K562 (cell line): ENCODE measurements around the gene SLC7A8. TPM values are rescaled to one million over a fixed set of nuclear protein-coding genes. Genes with fewer than 3 reads are reported as not detected.

ENCODE experiments used
- ESRRA ChIP-seq: fragments of 450-650 bp; IDR thresholded peaks from 2 replicates; pipeline ENCODE4 v1.6.1; 2014; ENCODE audit warnings: low read depth, mild to moderate bottlenecking, moderate library complexity, borderline replicate concordance
- ETV1 ChIP-seq: fragments of 450-650 bp; conservative IDR thresholded peaks from 2 replicates; pipeline ENCODE4 v1.6.1; 2016; ENCODE audit warnings: missing genetic modification characterization, control low read depth, low read depth, missing compliant biosample characterization
- HEY1 ChIP-seq: fragments of 250-450 bp; sonication (Bioruptor Pico); IDR thresholded peaks from 2 replicates; pipeline ENCODE4 v1.5.0; 2020; ENCODE audit warnings: mild to moderate bottlenecking, moderate library complexity, borderline replicate concordance
- KDM4B ChIP-seq, 2 experiments: fragments of 450-650 bp in 1 of 2; sonication (generic) in 1 of 2; IDR thresholded peaks; 2 replicates each; pipeline ENCODE4 v1.6.1; 2016 to 2017; ENCODE audit warnings: borderline replicate concordance in 2 of 2, antibody characterized with exemption in 1 of 2, low read depth in 1 of 2, mild to moderate bottlenecking in 1 of 2
- LCOR ChIP-seq: sonication (generic); formaldehyde crosslinking; IDR thresholded peaks from 2 replicates; pipeline ENCODE4 v1.8.0; 2022; ENCODE audit warnings: mild to moderate bottlenecking, missing genetic modification reagents
- MTA2 ChIP-seq: fragments of 450-650 bp; IDR thresholded peaks from 2 replicates; pipeline ENCODE4 v1.6.1; 2016; ENCODE audit warnings: low read depth
- NCOA2 ChIP-seq, 2 experiments: fragments of 450-650 bp; IDR thresholded peaks; 2 replicates each; pipeline ENCODE4 v1.6.1; 2018; ENCODE audit warnings: mild to moderate bottlenecking in 2 of 2, moderate library complexity in 1 of 2; ENCODE audit not compliant: partially characterized antibody in 2 of 2
- POLR2A ChIP-seq: fragments of 450-650 bp; conservative IDR thresholded peaks from 2 replicates; pipeline ENCODE4 v1.6.1; 2016
- RBM17 ChIP-seq: fragments of 200-400 bp; formaldehyde crosslinking; IDR thresholded peaks from 2 replicates; pipeline ENCODE4 v1.6.1; 2017; ENCODE audit warnings: low read depth, mild to moderate bottlenecking, low read length, borderline replicate concordance
- RFX5 ChIP-seq: IDR thresholded peaks from 2 replicates; pipeline ENCODE4 v1.6.1; 2011; ENCODE audit warnings: low read depth, mild to moderate bottlenecking, improper control_type of control experiment, low read length
- RFX7 ChIP-seq: fragments of 250-450 bp; sonication (Bioruptor Pico); IDR thresholded peaks from 2 replicates; pipeline ENCODE4 v1.5.1; 2021; ENCODE audit warnings: mild to moderate bottlenecking
- SMAD1 ChIP-seq: fragments of 150-350 bp; IDR thresholded peaks from 2 replicates; pipeline ENCODE4 v1.6.1; 2014; ENCODE audit warnings: low read length, low read depth; ENCODE audit not compliant: partially characterized antibody
- SNIP1 ChIP-seq: fragments of 450-650 bp; IDR thresholded peaks from 2 replicates; pipeline ENCODE4 v1.7.1; 2017; ENCODE audit warnings: low read depth, mild to moderate bottlenecking
- TAF15 ChIP-seq: fragments of 200-400 bp; formaldehyde crosslinking; IDR thresholded peaks from 2 replicates; pipeline ENCODE4 v1.6.1; 2017; ENCODE audit warnings: mild to moderate bottlenecking, low read depth, low read length, moderate library complexity
- TBL1XR1 ChIP-seq, 2 experiments: IDR thresholded peaks; 2 replicates each; pipeline ENCODE4 v1.6.1; 2012; ENCODE audit warnings: improper control_type of control experiment in 2 of 2, low read length in 2 of 2, mild to moderate bottlenecking in 1 of 2
- TCF3 ChIP-seq: sonication (generic); formaldehyde crosslinking; IDR thresholded peaks from 2 replicates; pipeline ENCODE4 v1.4.0; 2020; ENCODE audit warnings: mild to moderate bottlenecking, missing genetic modification reagents
- USF2 ChIP-seq: sonication (generic); formaldehyde crosslinking; IDR thresholded peaks from 2 replicates; pipeline ENCODE4 v1.5.0; 2020; ENCODE audit warnings: missing genetic modification reagents
- ZFP36 ChIP-seq: fragments of 150-350 bp; IDR thresholded peaks from 2 replicates; pipeline ENCODE4 v1.6.1; 2018; ENCODE audit warnings: low read length, low read depth; ENCODE audit not compliant: partially characterized antibody
- ZKSCAN1 ChIP-seq: fragments of 150-350 bp; IDR thresholded peaks from 2 replicates; pipeline ENCODE4 v1.6.1; 2016; ENCODE audit warnings: low read depth, low read length
- ZNF121 ChIP-seq: sonication (generic); formaldehyde crosslinking; conservative IDR thresholded peaks from 2 replicates; pipeline ENCODE4 v1.8.0; 2022; ENCODE audit warnings: missing genetic modification reagents
- ZNF217 ChIP-seq: sonication (generic); formaldehyde crosslinking; IDR thresholded peaks from 2 replicates; pipeline ENCODE4 v1.8.0; 2022; ENCODE audit warnings: mild to moderate bottlenecking, missing genetic modification reagents
- ZNF3 ChIP-seq: fragments of 250-450 bp; sonication (Bioruptor Pico); IDR thresholded peaks from 2 replicates; pipeline ENCODE4 v1.5.0; 2021; ENCODE audit warnings: mild to moderate bottlenecking, moderate library complexity
- ZNF518B ChIP-seq: fragments of 250-450 bp; sonication (Bioruptor Pico); IDR thresholded peaks from 2 replicates; pipeline ENCODE4 v1.5.0; 2021; ENCODE audit warnings: mild to moderate bottlenecking, moderate library complexity
- ZNF57 ChIP-seq: fragments of 450-650 bp; formaldehyde crosslinking; IDR thresholded peaks from 2 replicates; pipeline ENCODE4 v1.4.0; 2020; ENCODE audit warnings: mild to moderate bottlenecking, moderate library complexity
- ZNF699 ChIP-seq: fragments of 250-450 bp; sonication (Bioruptor Pico); IDR thresholded peaks from 2 replicates; pipeline ENCODE4 v1.8.0; 2021; ENCODE audit warnings: mild to moderate bottlenecking, moderate library complexity; ENCODE audit not compliant: insufficient replicate concordance
- ZNF75A ChIP-seq: fragments of 450-650 bp; formaldehyde crosslinking; IDR thresholded peaks from 2 replicates; pipeline ENCODE4 v1.4.0; 2020; ENCODE audit warnings: mild to moderate bottlenecking
- ZNF778 ChIP-seq: fragments of 450-650 bp; formaldehyde crosslinking; IDR thresholded peaks from 2 replicates; pipeline ENCODE4 v1.4.0; 2020; ENCODE audit warnings: mild to moderate bottlenecking, moderate library complexity
- polyA plus RNA-seq, 8 experiments: library from polyadenylated mRNA; depleted of rRNA in 4 of 8; stranded (reverse) in 5 of 8; unstranded in 3 of 8; fragments of >200 nt; fragmentation: Nextera tagmentation in 2 of 8; fragmentation: Illumina TruSeq in 1 of 8; extraction: Ambion mirVana in 2 of 8; extraction: Trizol in 1 of 8; gene quantifications; 2 replicates each; pipeline versions ENCODE4 v1.2.1 to v1.2.3, GENCODE V29; 2011 to 2014; ENCODE audit warnings: inconsistent platforms in 1 of 8, missing spikeins in 1 of 8
- total RNA-seq, 7 experiments: library from RNA; depleted of rRNA in 6 of 7; stranded (reverse); fragments of >200 nt in 6 of 7; fragmentation: Illumina TruSeq in 2 of 7; extraction: Trizol in 2 of 7; gene quantifications; 2 replicates each; pipeline versions ENCODE4 v1.2.1 to v1.2.3, GENCODE V29; 2011 to 2021; ENCODE audit warnings: low replicate concordance in 1 of 7

Gene SLC7A8
- total and polyA plus RNA-seq, 9 of the 15 experiments (the other 6 are each of a cell fraction or from before 2014, with no cell fraction given), result 2.0 to 33.0 (median 6.0) TPM

GRCh38 chr14:23112359-23113178 is 70.9 kb downstream of the SLC7A8 start (continued):
- TF ChIP-seq TAF15 (no peak), ETV1 (tag) (peak; percentile 41; the same call in 1 of the 2 replicates), USF2 (CRISPR knock-in tag) (no peak), ZFP36 (no peak), ZNF778 (CRISPR knock-in tag) (no peak), ZKSCAN1 (peak; percentile 74; the same call in 1 of the 2 replicates), ZNF3 (CRISPR knock-in tag) (no peak), MTA2 (peak; percentile 97), RFX7 (no peak), ZNF518B (CRISPR knock-in tag) (no peak), SMAD1 (peak; percentile 100), TBL1XR1 (IDR thresholded peaks at IDR 0.05; ENCODE audit: low read length in 2 of 2) (peak; percentile 53 to 90; a peak in 3 of 4 replicates), ZNF217 (CRISPR knock-in tag) (no peak), ESRRA (peak; percentile 96; the same call in 1 of the 2 replicates), RFX5 (no peak), LCOR (CRISPR knock-in tag) (peak; percentile 99), ZNF699 (no peak), TCF3 (CRISPR knock-in tag) (peak; percentile 99), SNIP1 (no peak), ZNF75A (CRISPR knock-in tag) (no peak), HEY1 (CRISPR knock-in tag) (no peak), KDM4B (IDR thresholded peaks at IDR 0.05; ENCODE audit: borderline replicate concordance in 2 of 2, low read depth in 1 of 2) (no peak), ZNF121 (no peak), RBM17 (no peak), ZNF57 (CRISPR knock-in tag) (no peak), POLR2A (no peak), NCOA2 (IDR thresholded peaks at IDR 0.05; ENCODE audit: partially characterized antibody in 2 of 2) (peak; percentile 27 to 85)
